ENCODE results near the gene GPX4.
"Not testable (repeated sequence)": the region's sequence is repeated elsewhere in the genome, so short reads cannot be mapped to it uniquely, and the experiment has no call there.

The GPX4 gene

GRCh38 chr19:1106841-1107660, 3.3 kb downstream of the GPX4 start:
- Mint-ChIP-seq H3K36me3 (peaks cover 7% of the 10 kb centered on the region), H3K27me3 (no peaks in the 10 kb centered on the region), H3K27ac (no peak overlapping the region), H3K4me1 (peaks cover 31% of the 10 kb centered on the region), H3K4me3 (peak overlapping the region; percentile 33), H3K9me3 (no peaks in the 10 kb centered on the region)
- no peak for DNase-seq
- CTCF ChIA-PET, result no interaction called here

DNA sequence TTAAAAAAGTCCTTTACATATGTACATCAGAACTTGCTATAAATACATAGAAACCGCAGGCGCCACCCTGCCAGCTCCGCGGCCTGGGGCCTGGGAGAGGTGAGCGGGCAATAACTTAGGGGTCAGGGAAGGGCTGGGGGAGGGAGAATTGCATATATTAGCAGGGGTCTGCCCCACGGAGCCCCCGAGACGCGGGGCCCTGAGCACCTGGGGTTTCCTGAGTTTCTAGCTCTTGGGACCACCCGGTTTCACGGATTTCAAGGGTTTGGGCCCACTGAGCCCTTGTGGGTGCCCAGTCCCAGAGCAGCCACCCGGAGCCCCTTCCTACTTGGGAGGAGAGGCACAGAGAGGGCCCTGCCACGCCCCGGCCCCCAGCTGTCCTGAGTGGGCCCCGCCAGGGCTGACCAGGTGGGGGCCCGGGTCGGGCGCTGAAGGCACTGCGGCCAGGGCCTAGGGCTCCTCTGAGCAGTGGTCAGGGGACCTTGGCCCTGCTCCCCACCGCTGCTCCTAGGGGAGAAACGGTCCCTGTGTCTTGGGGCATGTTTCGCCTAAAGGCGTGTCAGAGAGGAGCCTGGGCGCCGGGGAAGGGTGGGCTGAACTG, 4.0 kb downstream of the GPX4 start:
- Mint-ChIP-seq H3K27me3 (no peaks in the 10 kb centered on the region), H3K9me3 (no peaks in the 10 kb centered on the region), H3K4me3 (no peak overlapping the region), H3K36me3 (peaks cover 7% of the 10 kb centered on the region), H3K4me1 (peaks cover 24% of the 10 kb centered on the region), H3K27ac (no peak overlapping the region)
- DNase-seq, result no peak
- CTCF ChIA-PET, result no interaction called here

GRCh38 chr19:1108291-1109031, 4.7 kb downstream of the GPX4 start:
- Mint-ChIP-seq H3K36me3 (peaks cover 7% of the 10 kb centered on the region), H3K4me1 (peaks cover 19% of the 10 kb centered on the region), H3K27ac (no peak overlapping the region), H3K27me3 (no peaks in the 10 kb centered on the region), H3K4me3 (no peak overlapping the region), H3K9me3 (no peaks in the 10 kb centered on the region)
- no peak for DNase-seq
- CTCF ChIA-PET, result no interaction called here

- CTCF ChIA-PET, result no interaction called here
- Mint-ChIP-seq H3K27me3 (no peaks in the 10 kb centered on the region), H3K4me1 (peaks cover 18% of the 10 kb centered on the region), H3K9me3 (no peaks in the 10 kb centered on the region), H3K27ac (no peak overlapping the region), H3K36me3 (peaks cover 7% of the 10 kb centered on the region), H3K4me3 (no peak overlapping the region)
- DNase-seq, result no peak
These were observed 5.3 kb downstream of the GPX4 start for GRCh38 chr19:1109032-1109551.

DNA sequence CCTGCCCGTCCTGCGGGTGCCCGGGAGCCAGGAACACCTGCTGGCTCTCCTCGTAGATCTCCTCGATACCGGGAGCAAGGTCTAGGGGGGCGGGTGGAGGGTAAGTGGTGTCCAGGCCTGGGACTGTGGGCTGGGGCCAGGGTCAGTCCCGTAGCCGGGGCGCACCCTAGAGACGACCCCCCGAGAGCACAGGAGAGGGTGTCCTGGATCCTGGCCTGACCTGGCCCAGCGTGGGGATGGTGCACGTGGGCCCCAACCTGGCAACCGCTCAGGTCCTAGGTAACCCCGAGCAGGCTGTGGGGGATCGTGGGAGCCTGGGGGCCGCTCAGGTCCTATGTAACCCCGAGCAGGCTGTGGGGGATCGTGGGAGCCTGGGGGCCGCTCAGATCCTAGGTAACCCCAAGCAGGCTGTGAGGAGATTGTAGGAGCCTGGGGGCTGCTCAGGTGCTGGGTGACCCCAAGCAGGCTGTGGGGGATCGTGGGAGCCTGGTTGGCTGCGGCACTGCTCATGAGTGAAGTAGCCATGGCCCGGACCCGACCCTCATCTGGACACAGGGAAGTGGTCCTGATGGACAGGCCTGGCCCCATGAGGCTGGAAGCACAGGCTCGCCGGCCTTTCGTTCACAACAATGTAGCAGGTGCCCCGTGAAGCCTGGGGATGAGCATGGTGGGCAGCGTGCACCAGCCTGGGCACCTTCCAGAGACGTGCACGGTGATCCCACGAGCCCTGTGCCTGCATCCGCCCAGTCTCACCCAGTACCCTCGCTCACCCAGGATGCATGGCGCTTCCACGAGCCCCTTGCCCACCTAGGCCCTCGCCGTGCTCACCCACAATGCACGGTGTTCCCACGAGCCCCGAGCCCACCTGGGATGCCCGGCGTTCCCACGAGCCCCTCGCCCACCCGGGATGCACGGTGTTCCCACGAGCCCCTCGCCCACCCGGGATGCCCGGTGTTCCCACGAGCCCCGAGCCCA, 6.2 kb downstream of the GPX4 start:
- Mint-ChIP-seq H3K9me3 (no peaks in the 10 kb centered on the region), H3K27ac (no peak overlapping the region), H3K4me3 (no peak overlapping the region), H3K36me3 (peaks cover 7% of the 10 kb centered on the region), H3K27me3 (no peaks in the 10 kb centered on the region), H3K4me1 (peaks cover 15% of the 10 kb centered on the region)
- no peak for DNase-seq
- CTCF ChIA-PET, result interaction anchor here (4.4 kb wide), 1 partner anchor 82 kb away, joined by 29 read pairs; no protein-coding TSS in a partner anchor

GRCh38 chr19:1110809-1111640, 7.2 kb downstream of the GPX4 start:
- no peaks in the 10 kb centered on the region for H3K27me3 Mint-ChIP-seq
- CTCF ChIA-PET, result interaction anchor here (0.9 to 4.4 kb wide), 2 partner anchors 81 to 99 kb away, joined by 3 to 29 read pairs; no protein-coding TSS in a partner anchor
- no peaks in the 10 kb centered on the region for H3K9me3 Mint-ChIP-seq
- no peak overlapping the region for H3K4me3 Mint-ChIP-seq
- no peak overlapping the region for H3K27ac Mint-ChIP-seq
- no peak for DNase-seq
- peaks cover 7% of the 10 kb centered on the region for H3K4me1 Mint-ChIP-seq
- H3K36me3 Mint-ChIP-seq, result peaks cover 7% of the 10 kb centered on the region

- H3K4me3 Mint-ChIP-seq, result no peak overlapping the region
- CTCF ChIA-PET, result interaction anchor here (0.9 to 4.4 kb wide), 4 partner anchors 81 to 111 kb away, joined by 3 to 29 read pairs (median 3); no protein-coding TSS in a partner anchor
- H3K9me3 Mint-ChIP-seq, result no peaks in the 10 kb centered on the region
- H3K36me3 Mint-ChIP-seq, result peaks cover 5% of the 10 kb centered on the region
- no peak for DNase-seq
- no peak overlapping the region for H3K27ac Mint-ChIP-seq
- peaks cover 5% of the 10 kb centered on the region for H3K4me1 Mint-ChIP-seq
- H3K27me3 Mint-ChIP-seq, result no peaks in the 10 kb centered on the region
These were observed 8.0 kb downstream of the GPX4 start for GRCh38 chr19:1111641-1112267.

DNA sequence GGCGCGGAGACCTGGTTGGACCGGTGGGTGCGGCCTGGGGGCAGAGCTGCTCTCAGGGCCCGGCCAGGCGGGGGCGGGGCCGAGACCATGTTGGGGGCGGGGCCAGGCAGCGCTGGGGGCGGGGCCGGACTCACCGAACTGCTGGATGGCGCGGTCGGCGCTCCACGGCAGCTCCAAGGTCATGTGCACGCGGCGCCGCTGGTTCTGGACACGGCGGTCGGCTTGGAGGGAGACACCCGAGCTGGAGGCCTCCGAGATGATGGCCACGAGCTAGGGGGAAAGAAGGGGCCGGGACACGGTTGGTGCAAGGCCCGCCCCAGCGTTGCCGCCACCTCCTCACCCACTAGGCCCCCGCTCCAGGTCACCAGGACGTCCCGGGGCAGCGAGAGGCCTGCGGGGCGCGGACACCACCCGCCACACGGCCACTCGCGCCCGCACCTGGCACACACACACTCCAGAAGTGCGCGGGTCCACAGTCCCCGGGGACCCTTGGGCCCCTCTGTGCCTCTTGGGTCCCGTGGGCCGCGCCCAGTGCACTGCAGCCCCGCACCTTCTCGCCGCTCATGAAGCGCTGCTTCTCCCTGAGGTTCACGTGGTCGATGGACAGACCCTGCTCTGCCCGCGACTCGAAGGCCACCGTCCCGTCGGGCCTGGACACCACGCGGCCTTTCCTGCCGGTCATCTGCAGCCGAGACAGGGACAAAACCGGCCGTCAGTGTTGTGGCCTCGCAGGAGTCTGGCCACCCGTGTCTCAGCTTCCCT, 8.7 kb downstream of the GPX4 start:
- no peak overlapping the region for H3K4me3 Mint-ChIP-seq
- H3K36me3 Mint-ChIP-seq, result peaks cover 5% of the 10 kb centered on the region
- no peak overlapping the region for H3K27ac Mint-ChIP-seq
- no peaks in the 10 kb centered on the region for H3K27me3 Mint-ChIP-seq
- H3K4me1 Mint-ChIP-seq, result peaks cover 3% of the 10 kb centered on the region
- no peaks in the 10 kb centered on the region for H3K9me3 Mint-ChIP-seq
- CTCF ChIA-PET, result interaction anchor here (0.9 to 4.4 kb wide), 7 partner anchors 11 to 110 kb away, joined by 3 to 29 read pairs (median 3); no protein-coding TSS in a partner anchor
- DNase-seq, result no peak

DNA sequence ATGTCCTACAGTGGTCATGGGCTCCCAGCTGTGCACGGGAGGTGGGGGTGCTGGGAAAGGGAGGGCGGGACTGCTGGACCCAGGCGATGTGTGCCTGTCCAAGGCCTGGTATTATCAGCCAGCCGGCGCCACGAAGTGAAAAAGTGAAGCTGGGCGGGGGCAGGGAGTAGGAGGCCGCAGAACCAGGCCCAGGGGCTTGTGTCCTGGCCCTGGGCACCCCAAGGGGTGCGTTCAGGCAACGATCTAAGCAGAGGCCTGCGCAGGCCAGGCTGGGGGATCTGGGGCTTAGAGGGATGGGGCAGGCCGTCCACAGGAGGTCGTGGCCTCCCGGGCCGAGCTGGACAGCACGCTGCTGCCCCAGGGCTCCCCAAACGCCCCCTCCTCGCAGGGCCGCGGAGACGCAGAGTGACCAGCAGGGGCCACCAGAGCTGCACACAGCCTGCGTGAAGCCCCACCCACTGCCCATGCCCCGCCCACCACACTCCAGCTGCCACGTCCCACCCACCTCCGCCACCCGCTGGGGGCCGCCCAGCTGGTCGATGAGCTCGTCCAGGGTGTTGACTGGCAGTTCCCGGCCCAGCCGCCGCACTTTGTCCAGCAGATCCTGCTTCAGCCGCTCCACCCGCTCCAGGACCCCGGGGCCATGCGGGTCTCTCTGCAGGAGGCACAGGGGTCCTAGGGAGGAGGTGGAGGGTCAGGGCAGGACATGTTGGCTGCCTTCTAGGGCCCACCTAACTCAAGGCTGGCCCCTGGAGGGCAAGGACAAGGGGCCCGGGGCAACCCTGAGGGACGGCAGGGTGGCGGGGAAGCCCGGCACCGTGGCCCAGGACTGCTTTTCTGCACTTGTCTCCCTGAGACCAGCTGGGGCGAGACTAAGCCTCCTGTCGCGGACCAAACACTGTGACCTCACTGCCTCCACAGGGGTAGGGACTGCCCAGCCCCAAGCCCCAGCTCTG, 9.5 kb downstream of the GPX4 start:
- DNase-seq, result peak; percentile 91
- H3K36me3 Mint-ChIP-seq, result peaks cover 6% of the 10 kb centered on the region
- no peaks in the 10 kb centered on the region for H3K27me3 Mint-ChIP-seq
- no peaks in the 10 kb centered on the region for H3K9me3 Mint-ChIP-seq
- H3K4me3 Mint-ChIP-seq, result no peak overlapping the region
- H3K27ac Mint-ChIP-seq, result no peak overlapping the region
- H3K4me1 Mint-ChIP-seq, result peaks cover 3% of the 10 kb centered on the region
- CTCF ChIA-PET, result interaction anchor here (0.6 to 4.4 kb wide), 15 partner anchors 10 to 153 kb away, joined by 3 to 29 read pairs (median 4); no protein-coding TSS in a partner anchor

DNA sequence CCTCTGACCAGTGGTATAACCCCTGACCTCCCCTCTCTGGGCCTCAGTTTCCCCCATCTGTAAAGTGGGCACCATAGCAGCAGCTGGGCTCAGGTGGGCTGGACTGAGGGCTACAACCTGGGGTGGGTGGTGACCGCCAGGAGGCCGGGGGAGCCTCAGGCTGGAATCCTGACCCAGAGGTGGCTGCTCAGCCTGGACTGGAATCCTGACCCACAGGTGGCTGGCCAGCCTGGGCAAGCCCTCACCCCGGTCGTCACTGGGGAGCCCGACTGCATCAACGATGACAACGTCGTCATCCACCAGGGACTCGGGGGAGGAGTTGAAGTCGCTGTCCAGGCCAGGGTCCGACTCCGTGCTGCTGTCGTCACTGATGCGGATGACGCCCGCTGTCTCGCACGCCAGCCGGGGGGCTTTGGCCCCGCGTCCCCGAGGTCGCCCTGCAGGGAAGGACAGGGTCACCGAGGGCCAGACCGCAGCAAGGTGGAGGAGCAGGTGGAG, 10.2 kb downstream of the GPX4 start:
- Mint-ChIP-seq H3K9me3 (no peaks in the 10 kb centered on the region), H3K36me3 (peaks cover 8% of the 10 kb centered on the region), H3K4me3 (no peak overlapping the region), H3K27ac (no peak overlapping the region), H3K4me1 (peaks cover 3% of the 10 kb centered on the region), H3K27me3 (no peaks in the 10 kb centered on the region)
- DNase-seq, result no peak
- CTCF ChIA-PET, result interaction anchor here (0.6 to 4.4 kb wide), 12 partner anchors 10 to 152 kb away, joined by 3 to 29 read pairs (median 4); no protein-coding TSS in a partner anchor

DNA sequence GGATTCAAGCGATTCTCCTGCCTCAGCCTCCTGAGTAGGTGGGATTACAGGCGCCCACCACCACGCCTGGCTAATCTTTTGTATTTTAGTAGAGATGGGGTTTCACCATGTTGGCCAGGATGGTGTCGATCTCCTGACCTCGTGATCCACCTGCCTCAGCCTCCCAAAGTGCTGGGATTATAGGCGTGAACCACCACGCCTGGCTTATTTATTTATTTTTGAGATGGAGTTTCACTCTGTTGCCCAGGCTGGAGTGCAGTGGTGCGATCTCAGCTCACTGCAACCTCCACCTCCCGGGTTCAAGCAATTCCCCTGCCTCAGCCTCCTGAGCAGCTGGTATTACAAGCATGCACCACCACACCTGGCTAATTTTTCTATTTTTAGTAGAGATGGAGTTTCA, 10.9 kb downstream of the GPX4 start:
- H3K4me3 Mint-ChIP-seq, DNase-seq, H3K9me3 Mint-ChIP-seq, H3K4me1 Mint-ChIP-seq, H3K27me3 Mint-ChIP-seq, H3K36me3 Mint-ChIP-seq: not testable (repeated sequence)
- CTCF ChIA-PET, result interaction anchor here (4.4 kb wide), 1 partner anchor 78 kb away, joined by 29 read pairs; no protein-coding TSS in a partner anchor
- H3K27ac Mint-ChIP-seq, result peak overlapping the region; percentile 73
